ENCODE data around the gene ME1.

Gene ME1

GRCh38 chr6:83417880-83418663 is 12.8 kb downstream of the ME1 start:
- H3K9me3 ChIP-seq (ENCODE audit: insufficient read depth, low read length, severe bottlenecking): no peaks in the 10 kb centered on the region
- no peak overlapping the region for H3K9ac ChIP-seq (ENCODE audit: low read depth, low read length)
- H3K4me3 ChIP-seq (ENCODE audit: low read depth in 1 of 2, low read length in 2 of 2): no peak overlapping the region
- no peaks in the 10 kb centered on the region for H3K27me3 ChIP-seq (ENCODE audit: insufficient read depth, low read length, poor library complexity)
- no peak overlapping the region for H2AFZ ChIP-seq (ENCODE audit: low read depth, low read length)
- no peak overlapping the region for H3K27ac ChIP-seq (ENCODE audit: low read length)
- TF ChIP-seq EZH2 (IDR thresholded peaks at IDR 0.05; ENCODE audit: borderline replicate concordance, low read depth, low read length, severe bottlenecking): no peak
- TF ChIP-seq, protein P1, sequence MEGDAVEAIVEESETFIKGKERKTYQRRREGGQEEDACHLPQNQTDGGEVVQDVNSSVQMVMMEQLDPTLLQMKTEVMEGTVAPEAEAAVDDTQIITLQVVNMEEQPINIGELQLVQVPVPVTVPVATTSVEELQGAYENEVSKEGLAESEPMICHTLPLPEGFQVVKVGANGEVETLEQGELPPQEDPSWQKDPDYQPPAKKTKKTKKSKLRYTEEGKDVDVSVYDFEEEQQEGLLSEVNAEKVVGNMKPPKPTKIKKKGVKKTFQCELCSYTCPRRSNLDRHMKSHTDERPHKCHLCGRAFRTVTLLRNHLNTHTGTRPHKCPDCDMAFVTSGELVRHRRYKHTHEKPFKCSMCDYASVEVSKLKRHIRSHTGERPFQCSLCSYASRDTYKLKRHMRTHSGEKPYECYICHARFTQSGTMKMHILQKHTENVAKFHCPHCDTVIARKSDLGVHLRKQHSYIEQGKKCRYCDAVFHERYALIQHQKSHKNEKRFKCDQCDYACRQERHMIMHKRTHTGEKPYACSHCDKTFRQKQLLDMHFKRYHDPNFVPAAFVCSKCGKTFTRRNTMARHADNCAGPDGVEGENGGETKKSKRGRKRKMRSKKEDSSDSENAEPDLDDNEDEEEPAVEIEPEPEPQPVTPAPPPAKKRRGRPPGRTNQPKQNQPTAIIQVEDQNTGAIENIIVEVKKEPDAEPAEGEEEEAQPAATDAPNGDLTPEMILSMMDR (IDR thresholded peaks at IDR 0.05; ENCODE audit: borderline replicate concordance, extremely low read depth, low read length, poor library complexity, severe bottlenecking): peak; percentile 39
- H3K4me2 ChIP-seq (ENCODE audit: insufficient read depth, low read length): no peak overlapping the region
- no peaks in the 10 kb centered on the region for H3K4me1 ChIP-seq (ENCODE audit: insufficient read depth, low read length)
- H3K79me2 ChIP-seq (ENCODE audit: insufficient read depth, low read length): no peaks in the 10 kb centered on the region
- ATAC-seq (ENCODE audit: insufficient read depth, low read depth): no peak; the same call in 2 of the 3 replicates
- DNase-seq: no peak
- H3K36me3 ChIP-seq (ENCODE audit: insufficient read depth, low read length): no peaks in the 10 kb centered on the region
- H4K20me1 ChIP-seq (ENCODE audit: insufficient read depth, low read length): no peaks in the 10 kb centered on the region

DNA sequence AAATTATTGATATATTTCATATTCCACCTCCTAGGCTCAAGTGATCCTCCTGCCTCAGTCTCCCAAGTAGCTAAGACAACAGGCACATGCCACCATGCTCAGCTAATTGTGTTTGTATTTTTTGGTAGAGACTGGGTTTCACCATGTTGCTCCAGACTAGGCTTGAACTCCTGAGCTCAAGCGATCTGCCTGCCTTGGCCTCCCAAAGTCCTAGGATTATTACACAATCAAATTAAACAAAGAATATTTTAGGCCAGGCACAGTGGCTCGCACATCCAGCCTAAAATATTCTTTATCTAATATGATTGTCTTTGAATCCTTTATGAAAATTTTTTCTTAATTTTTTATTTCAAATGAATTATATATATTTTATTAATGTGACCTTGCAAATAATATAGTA is 17.8 kb downstream of the ME1 start:
- Histone ChIP-seq H3K9ac (ENCODE audit: low read depth, low read length) (no peak overlapping the region), H3K4me3 (ENCODE audit: low read depth in 1 of 2, low read length in 2 of 2) (no peak overlapping the region), H4K20me1 (ENCODE audit: insufficient read depth, low read length) (no peaks in the 10 kb centered on the region), H3K27me3 (ENCODE audit: insufficient read depth, low read length, poor library complexity) (no peaks in the 10 kb centered on the region), H3K27ac (ENCODE audit: low read length) (no peak overlapping the region), H3K79me2 (ENCODE audit: insufficient read depth, low read length) (no peaks in the 10 kb centered on the region), H3K36me3 (ENCODE audit: insufficient read depth, low read length) (no peaks in the 10 kb centered on the region), H3K4me1 (ENCODE audit: insufficient read depth, low read length) (no peaks in the 10 kb centered on the region), H2AFZ (ENCODE audit: low read depth, low read length) (no peak overlapping the region), H3K9me3 (ENCODE audit: insufficient read depth, low read length, severe bottlenecking) (no peaks in the 10 kb centered on the region), H3K4me2 (ENCODE audit: insufficient read depth, low read length) (no peak overlapping the region)
- no peak for TF ChIP-seq EZH2 (IDR thresholded peaks at IDR 0.05; ENCODE audit: borderline replicate concordance, low read depth, low read length, severe bottlenecking)
- TF ChIP-seq, protein P1 (IDR thresholded peaks at IDR 0.05; ENCODE audit: borderline replicate concordance, extremely low read depth, low read length, poor library complexity, severe bottlenecking): no peak
- no peak for ATAC-seq (ENCODE audit: insufficient read depth, low read depth)
- DNase-seq: no peak

DNA sequence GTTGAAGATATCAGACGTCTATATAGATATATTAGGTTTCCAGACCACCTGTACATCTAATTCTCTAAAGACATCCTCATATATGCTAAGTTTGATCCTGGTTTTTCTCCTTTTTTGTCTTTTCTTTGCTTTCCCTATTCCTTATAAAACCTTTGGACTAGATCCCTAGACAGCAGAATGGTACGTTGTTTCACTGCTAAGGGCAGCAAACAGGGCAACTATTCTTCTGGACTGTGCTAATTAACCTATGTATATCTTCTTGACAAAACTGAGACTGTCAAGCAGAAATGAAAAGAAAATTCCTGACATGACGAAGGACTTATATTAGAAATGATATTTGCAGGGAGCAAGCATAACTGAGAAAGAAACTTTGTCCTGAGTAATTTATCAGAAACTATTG is 19.1 kb downstream of the ME1 start:
- no peaks in the 10 kb centered on the region for H3K9me3 ChIP-seq (ENCODE audit: insufficient read depth, low read length, severe bottlenecking)
- H3K4me1 ChIP-seq (ENCODE audit: insufficient read depth, low read length): no peaks in the 10 kb centered on the region
- TF ChIP-seq, protein P1 (IDR thresholded peaks at IDR 0.05; ENCODE audit: borderline replicate concordance, extremely low read depth, low read length, poor library complexity, severe bottlenecking): no peak
- no peak for TF ChIP-seq EZH2 (IDR thresholded peaks at IDR 0.05; ENCODE audit: borderline replicate concordance, low read depth, low read length, severe bottlenecking)
- no peak overlapping the region for H3K9ac ChIP-seq (ENCODE audit: low read depth, low read length)
- H3K27me3 ChIP-seq (ENCODE audit: insufficient read depth, low read length, poor library complexity): no peaks in the 10 kb centered on the region
- no peak overlapping the region for H3K27ac ChIP-seq (ENCODE audit: low read length)
- ATAC-seq (ENCODE audit: insufficient read depth, low read depth): no peak
- H3K4me3 ChIP-seq (ENCODE audit: low read depth in 1 of 2, low read length in 2 of 2): no peak overlapping the region
- no peak overlapping the region for H2AFZ ChIP-seq (ENCODE audit: low read depth, low read length)
- H4K20me1 ChIP-seq (ENCODE audit: insufficient read depth, low read length): no peaks in the 10 kb centered on the region
- H3K4me2 ChIP-seq (ENCODE audit: insufficient read depth, low read length): no peak overlapping the region
- no peaks in the 10 kb centered on the region for H3K36me3 ChIP-seq (ENCODE audit: insufficient read depth, low read length)
- no peaks in the 10 kb centered on the region for H3K79me2 ChIP-seq (ENCODE audit: insufficient read depth, low read length)
- no peak for DNase-seq
